ENCODE measurements around the gene MYH8.

MYH8 gene
- long read RNA-seq, donor 1, partial matches to known transcripts = 5 of 5 reads
- long read RNA-seq, donor 1, other reads (novel, unspliced or antisense) = 0 of 5 reads
- long read RNA-seq, donor 2, partial matches to known transcripts = 13 of 13 reads
- long read RNA-seq, donor 2, other reads (novel, unspliced or antisense) = 0 of 13 reads
- long read RNA-seq, donor 3, partial matches to known transcripts = 6 of 6 reads
- long read RNA-seq, donor 3, other reads (novel, unspliced or antisense) = 0 of 6 reads
- long read RNA-seq, donor 4 = 0 reads
- long read RNA-seq, donor 5, partial matches to known transcripts = 8 of 8 reads
- long read RNA-seq, donor 5, other reads (novel, unspliced or antisense) = 0 of 8 reads
- long read RNA-seq, donor 6, partial matches to known transcripts = 6 of 6 reads
- long read RNA-seq, donor 6, other reads (novel, unspliced or antisense) = 0 of 6 reads
- long read RNA-seq, donor 7 = 0 reads
- long read RNA-seq, donor 8 = 0 reads

GRCh38 chr17:10421900-10422542 is at the start of gene MYH8:
TSS of gene MYH8 (minus strand) at chr17:10421950. CDS start at chr17:10420227, 1,723 bp downstream.
- no peak for DNase-seq

GRCh38 chr17:10469459-10469858 is 47.7 kb upstream of the MYH8 start, which contains the start of gene MYH4:
TSS of gene MYH4 (minus strand) at chr17:10469559. CDS start at chr17:10466745, 2,814 bp downstream.
- no peak for DNase-seq

- no peak for DNase-seq
Measured at GRCh38 chr17:10463402-10463801, 41.7 kb upstream of the MYH8 start.

GRCh38 chr17:10460062-10460461 is 38.3 kb upstream of the MYH8 start:
- DNase-seq = no peak

GRCh38 chr17:10458701-10459100 is 37.0 kb upstream of the MYH8 start:
- DNase-seq = peak; percentile 16

GRCh38 chr17:10457952-10458351 is 36.2 kb upstream of the MYH8 start:
- DNase-seq = no peak

- no peak for DNase-seq
Measured at GRCh38 chr17:10447026-10447931, 25.5 kb upstream of the MYH8 start.

- DNase-seq = no peak
Measured at GRCh38 chr17:10439816-10440215, 18.1 kb upstream of the MYH8 start.

GRCh38 chr17:10435096-10435495 is 13.3 kb upstream of the MYH8 start:
- no peak for DNase-seq

- no peak for DNase-seq
Measured at GRCh38 chr17:10429421-10430045, 7.8 kb upstream of the MYH8 start.

- no peak for DNase-seq
Measured at GRCh38 chr17:10428781-10429180, 7.0 kb upstream of the MYH8 start.

GRCh38 chr17:10421211-10421610 is 539 bp downstream of the MYH8 start:
- DNase-seq = no peak

- no peak for DNase-seq
Measured at GRCh38 chr17:10420811-10421210, 939 bp downstream of the MYH8 start.

GRCh38 chr17:10417431-10417830 is 4.3 kb downstream of the MYH8 start:
- DNase-seq = no peak

- DNase-seq = no peak
Measured at GRCh38 chr17:10415161-10415560, 6.6 kb downstream of the MYH8 start.

- no peak for DNase-seq
Measured at GRCh38 chr17:10403589-10403988, 18.2 kb downstream of the MYH8 start.

- DNase-seq = no peak
Measured at GRCh38 chr17:10398352-10398751, 23.4 kb downstream of the MYH8 start.

GRCh38 chr17:10396524-10397163 is 25.1 kb downstream of the MYH8 start:
- no peak for DNase-seq

GRCh38 chr17:10394201-10394887 is 27.4 kb downstream of the MYH8 start:
- DNase-seq = no peak

- DNase-seq = no peak
Measured at GRCh38 chr17:10392880-10393279, 28.9 kb downstream of the MYH8 start.

GRCh38 chr17:10385871-10386270 is 35.9 kb downstream of the MYH8 start:
- no peak for DNase-seq

Data from right kidney (tissue), 9 donors.